Myometrial cell (primary cell): ENCODE results near the gene ARMC7. TPM values are rescaled to one million over a fixed set of nuclear protein-coding genes. Genes with fewer than 3 reads are reported as not detected.

Source experiments
- total RNA-seq: library from RNA; depleted of rRNA; stranded (reverse); fragments of >200 nt; gene quantifications from 2 replicates; pipeline ENCODE4 v1.2.3, GENCODE V29; 2015

Gene ARMC7
- 2.0 and 6.4 TPM in 2 replicates for total RNA-seq

DNA sequence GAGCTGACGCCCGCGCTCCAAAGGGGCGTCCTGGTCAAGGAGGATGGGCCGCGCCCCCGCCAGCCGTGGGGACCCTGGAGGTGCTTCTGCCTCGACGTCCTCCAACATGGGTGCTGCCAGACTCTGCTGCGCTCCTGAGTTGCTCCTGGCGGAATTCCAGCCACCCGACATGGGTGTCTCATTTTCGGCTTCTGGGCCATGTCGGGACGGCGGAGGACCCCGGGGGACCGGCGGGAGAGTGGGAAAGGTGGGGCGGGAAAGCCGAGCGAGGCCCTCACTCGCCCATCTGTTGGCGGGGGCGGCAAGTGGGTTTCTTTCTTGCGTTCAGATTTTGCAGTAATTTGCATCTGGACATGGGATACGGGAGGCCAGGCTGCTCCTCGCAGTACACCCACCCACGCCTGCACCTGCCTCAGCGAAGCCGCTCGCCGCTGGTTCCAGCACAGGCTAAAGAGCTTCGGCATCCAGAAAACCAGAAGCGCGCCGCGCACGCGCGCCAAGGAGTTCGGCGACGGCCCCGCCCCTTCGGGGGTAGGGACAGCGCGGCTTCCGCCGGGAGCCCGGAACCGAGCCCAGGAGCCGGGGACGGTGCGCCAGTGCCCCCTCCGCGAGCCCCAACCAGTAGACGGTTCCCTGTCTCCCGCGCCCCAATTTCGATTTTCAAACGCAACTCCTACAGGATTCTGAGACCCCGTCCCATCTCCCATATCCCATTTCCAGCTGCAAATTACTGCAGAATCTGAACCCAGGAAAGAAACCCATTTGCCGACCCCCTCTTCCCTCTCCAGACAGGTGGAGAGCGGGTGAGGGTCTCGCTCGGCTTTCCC lies at the start of gene ARMC7:
Gene ARMC7 (plus strand): TSS at position 563 of the 827 bp plus-strand sequence. CDS start 320 bp downstream, outside the sequence.

DNA sequence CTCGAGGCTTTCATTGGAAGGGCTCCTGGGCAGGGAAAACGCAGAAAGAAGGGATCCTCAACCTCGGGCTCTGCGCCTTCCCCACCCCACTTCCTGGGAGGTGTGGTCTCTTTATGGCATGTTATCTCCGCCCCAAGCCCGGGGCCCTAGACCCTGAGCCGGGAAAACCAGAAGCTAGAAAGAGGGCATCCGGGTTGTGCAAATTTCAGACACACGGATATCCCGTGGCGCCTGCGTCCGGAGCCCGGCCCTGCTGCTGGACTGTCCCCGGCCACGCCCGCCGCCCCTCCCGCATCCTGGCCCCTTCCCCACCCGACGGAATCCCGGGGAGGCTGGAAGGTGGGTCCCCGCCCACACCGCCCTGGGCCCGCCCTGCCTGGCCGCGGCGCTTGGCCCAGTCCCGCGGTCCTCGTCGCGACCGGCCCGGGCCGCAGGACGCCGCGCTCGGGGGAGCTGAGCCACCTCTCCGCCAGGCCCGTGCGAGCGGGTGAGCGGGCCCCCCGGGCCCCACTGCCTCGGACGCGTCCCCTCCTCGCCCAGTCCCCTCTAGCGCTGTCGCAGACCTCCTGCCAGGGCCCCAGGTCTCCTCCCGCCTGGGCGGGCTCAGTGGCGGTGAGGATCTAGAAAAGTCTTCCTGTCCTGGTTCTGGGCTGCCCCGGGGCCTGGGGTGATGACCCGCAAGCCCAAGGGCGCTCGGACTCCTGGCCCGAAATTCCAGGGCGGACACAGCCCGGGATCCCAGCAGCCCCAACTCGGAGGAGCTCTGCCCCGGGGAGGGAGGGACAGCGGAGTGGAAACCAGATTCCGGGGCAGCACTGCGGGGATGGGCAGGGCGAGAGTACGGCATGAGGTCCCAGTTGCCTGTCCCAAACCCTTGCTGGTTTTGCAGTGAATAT lies 22.0 kb upstream of the ARMC7 start, which contains the start of gene SLC16A5:
Gene SLC16A5 (plus strand): TSS at position 397 of the 896 bp plus-strand sequence. CDS start 5,683 bp downstream, outside the sequence.

DNA sequence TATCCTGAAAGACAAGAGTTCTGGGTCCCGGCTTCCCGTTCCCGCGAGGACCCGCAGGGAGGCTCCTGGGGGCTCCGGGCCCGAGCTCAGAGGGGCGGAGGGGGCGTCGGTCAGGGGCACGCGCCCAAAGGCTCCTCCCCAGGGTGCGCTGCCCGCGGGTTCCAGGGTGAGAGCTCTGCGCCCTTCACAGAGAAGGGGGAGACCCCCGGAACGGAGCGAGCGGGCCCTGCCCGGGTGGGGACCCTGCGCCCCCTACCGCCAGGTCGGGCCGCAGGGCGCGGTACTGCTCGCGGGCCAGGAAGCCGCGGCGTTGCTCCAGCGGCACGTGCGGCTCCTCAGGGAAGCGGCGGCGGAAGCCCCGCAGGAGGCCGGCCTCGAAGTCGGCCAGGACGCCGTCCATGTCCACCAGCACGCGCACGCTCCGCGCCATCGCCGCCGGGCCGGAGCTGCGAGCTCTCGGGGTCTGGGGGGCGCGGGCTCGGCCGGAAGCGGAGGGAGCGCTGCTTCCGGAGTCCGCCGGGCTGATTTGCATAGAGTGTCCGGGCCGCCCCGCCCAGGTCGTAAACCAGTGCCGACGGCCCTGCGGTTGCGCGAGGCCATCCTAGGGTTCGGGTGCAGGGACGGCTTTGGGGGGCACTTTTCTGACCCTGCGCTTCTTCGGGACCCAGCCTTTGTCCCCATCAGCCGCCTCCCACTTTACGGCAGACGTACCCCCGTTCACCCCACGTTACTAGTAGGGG lies 21.7 kb downstream of the ARMC7 start, which contains the start of gene NT5C:
Gene NT5C (minus strand): TSS at position 465 of the 740 bp plus-strand sequence. CDS start 35 bp downstream, at position 430.

DNA sequence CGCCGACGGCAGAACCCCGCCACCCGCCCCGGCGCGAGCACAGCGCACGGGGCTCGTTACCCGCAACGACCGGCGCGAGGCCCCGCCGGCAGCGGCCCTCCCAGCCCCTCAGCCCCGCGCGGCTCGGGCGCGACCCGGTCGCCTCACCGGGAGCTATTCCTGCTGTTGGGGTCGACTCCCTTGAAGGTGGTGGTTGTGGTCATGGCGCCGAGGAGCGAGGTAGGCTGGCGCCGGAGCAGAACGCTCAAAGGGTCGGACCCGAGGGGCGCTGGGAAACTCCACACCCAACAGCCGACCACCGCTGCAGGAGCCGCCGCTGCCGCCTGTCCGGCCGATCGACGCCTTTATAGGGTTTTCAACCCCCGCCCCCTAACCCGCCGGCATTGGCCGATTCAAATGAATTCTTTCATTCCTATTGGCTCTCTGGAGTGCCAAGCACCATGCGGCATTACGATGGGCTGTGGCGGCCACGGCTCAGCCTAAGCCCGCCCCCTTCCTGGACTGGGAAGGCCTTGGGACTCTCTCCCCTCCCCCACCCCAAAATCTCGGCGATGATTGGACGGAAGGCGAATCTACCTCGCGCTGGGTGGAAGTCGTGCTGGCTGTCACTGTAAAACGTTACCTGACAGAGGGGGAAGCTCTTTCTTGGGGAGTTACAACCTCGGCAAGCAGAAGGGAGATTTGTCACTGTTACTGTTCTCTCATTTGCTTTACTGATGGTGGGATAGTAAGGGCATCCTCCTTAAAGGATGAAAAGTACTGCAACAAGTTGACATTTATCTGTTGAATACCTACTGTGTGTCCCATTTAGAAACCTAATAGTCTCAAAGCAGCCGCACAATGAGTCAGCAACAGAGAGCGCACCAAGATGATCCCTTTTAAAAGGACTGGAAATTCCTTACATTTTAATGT lies 44.7 kb downstream of the ARMC7 start, which contains the start of gene JPT1:
Gene JPT1 (minus strand): TSS at position 318 of the 912 bp plus-strand sequence. CDS start 115 bp downstream, at position 203.

Other genes with a start within 250 kb of the ARMC7 start
- gene FDXR, start 237.0 kb upstream of the ARMC7 start, total RNA-seq, result 48.1 and 52.5 TPM in 2 replicates
- gene FADS6, start 216.3 kb upstream of the ARMC7 start, total RNA-seq, result not detected in 2 replicates
- not detected in 2 replicates for gene USH1G, start 186.7 kb upstream of the ARMC7 start, total RNA-seq
- not detected in 2 replicates for gene OTOP2, start 185.7 kb upstream of the ARMC7 start, total RNA-seq
- not detected in 2 replicates for gene OTOP3, start 174.1 kb upstream of the ARMC7 start, total RNA-seq
- under 0.01 and 0.53 TPM in 2 replicates for gene HID1, start 137.2 kb upstream of the ARMC7 start, total RNA-seq
- gene CDR2L, start 122.3 kb upstream of the ARMC7 start, total RNA-seq, result 26.4 and 34.0 TPM in 2 replicates
- 65.7 and 94.5 TPM in 2 replicates for gene MRPL58, start 97.3 kb upstream of the ARMC7 start, total RNA-seq
- 375 and 445 TPM in 2 replicates for gene ATP5PD, start 63.0 kb upstream of the ARMC7 start, total RNA-seq
- 19.7 and 20.8 TPM in 2 replicates for gene KCTD2, start 62.7 kb upstream of the ARMC7 start, total RNA-seq
- 12.1 and 20.2 TPM in 2 replicates for gene SLC16A5, start 22.0 kb upstream of the ARMC7 start, total RNA-seq
- 120 TPM in 2 replicates for gene NT5C, start 21.8 kb downstream of the ARMC7 start, total RNA-seq
- gene JPT1, start 44.5 kb downstream of the ARMC7 start, total RNA-seq, result 272 and 335 TPM in 2 replicates
- 87.7 and 98.0 TPM in 2 replicates for gene SUMO2, start 73.0 kb downstream of the ARMC7 start, total RNA-seq
- 32.1 and 38.9 TPM in 2 replicates for gene NUP85, start 95.7 kb downstream of the ARMC7 start, total RNA-seq
- gene GGA3, start 151.6 kb downstream of the ARMC7 start, total RNA-seq, result 13.6 and 19.6 TPM in 2 replicates
- 46.6 and 51.3 TPM in 2 replicates for gene MRPS7, start 151.9 kb downstream of the ARMC7 start, total RNA-seq
- 9.8 and 16.0 TPM in 2 replicates for gene MIF4GD, start 161.3 kb downstream of the ARMC7 start, total RNA-seq
- 4.8 and 8.1 TPM in 2 replicates for gene SLC25A19, start 179.5 kb downstream of the ARMC7 start, total RNA-seq